Stimulated activated CD4-positive, alpha-beta T cell treated with anti-CD3 and anti-CD28 coated beads, Interleukin-15, amount 100 ng/mL, for 24 hours (primary cell): ENCODE measurements around the gene OSBPL2.

Source experiments
- DNase-seq: peaks from one replicate; pipeline ENCODE4 v3.0.0-alpha.2; 2020

Gene OSBPL2

GRCh38 chr20:62222972-62223371 lies 15.3 kb upstream of the OSBPL2 start:
- DNase-seq, result no peak

GRCh38 chr20:62223571-62223970 lies 14.8 kb upstream of the OSBPL2 start:
- no peak for DNase-seq

- DNase-seq, result no peak
Observed at GRCh38 chr20:62224113-62224855, 14.0 kb upstream of the OSBPL2 start.

DNA sequence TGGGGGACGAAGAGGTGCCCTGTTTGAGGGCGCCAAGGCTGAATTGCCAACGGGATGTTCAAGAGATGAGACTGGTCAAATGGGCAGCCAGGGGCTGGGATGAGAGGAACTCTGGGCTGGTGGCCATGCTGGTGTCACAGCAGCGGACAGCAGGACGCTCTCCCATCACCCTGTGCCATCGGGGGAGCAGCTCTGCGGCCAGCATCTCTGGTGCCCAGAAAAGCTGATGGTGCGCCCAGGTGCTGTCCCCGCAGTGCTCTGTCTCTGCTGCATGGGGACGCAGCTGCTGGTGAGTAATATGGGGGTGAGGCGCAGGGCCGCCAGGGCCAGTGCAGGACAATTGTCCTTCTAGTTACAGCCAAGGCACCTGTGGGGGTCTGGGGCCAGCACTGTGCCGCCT lies 13.3 kb upstream of the OSBPL2 start:
- no peak for DNase-seq

- DNase-seq, result no peak
Observed at GRCh38 chr20:62225820-62226635, 12.3 kb upstream of the OSBPL2 start.

GRCh38 chr20:62226707-62227590 lies 11.4 kb upstream of the OSBPL2 start:
- no peak for DNase-seq

GRCh38 chr20:62227591-62227976 lies 10.7 kb upstream of the OSBPL2 start:
- DNase-seq, result no peak

DNA sequence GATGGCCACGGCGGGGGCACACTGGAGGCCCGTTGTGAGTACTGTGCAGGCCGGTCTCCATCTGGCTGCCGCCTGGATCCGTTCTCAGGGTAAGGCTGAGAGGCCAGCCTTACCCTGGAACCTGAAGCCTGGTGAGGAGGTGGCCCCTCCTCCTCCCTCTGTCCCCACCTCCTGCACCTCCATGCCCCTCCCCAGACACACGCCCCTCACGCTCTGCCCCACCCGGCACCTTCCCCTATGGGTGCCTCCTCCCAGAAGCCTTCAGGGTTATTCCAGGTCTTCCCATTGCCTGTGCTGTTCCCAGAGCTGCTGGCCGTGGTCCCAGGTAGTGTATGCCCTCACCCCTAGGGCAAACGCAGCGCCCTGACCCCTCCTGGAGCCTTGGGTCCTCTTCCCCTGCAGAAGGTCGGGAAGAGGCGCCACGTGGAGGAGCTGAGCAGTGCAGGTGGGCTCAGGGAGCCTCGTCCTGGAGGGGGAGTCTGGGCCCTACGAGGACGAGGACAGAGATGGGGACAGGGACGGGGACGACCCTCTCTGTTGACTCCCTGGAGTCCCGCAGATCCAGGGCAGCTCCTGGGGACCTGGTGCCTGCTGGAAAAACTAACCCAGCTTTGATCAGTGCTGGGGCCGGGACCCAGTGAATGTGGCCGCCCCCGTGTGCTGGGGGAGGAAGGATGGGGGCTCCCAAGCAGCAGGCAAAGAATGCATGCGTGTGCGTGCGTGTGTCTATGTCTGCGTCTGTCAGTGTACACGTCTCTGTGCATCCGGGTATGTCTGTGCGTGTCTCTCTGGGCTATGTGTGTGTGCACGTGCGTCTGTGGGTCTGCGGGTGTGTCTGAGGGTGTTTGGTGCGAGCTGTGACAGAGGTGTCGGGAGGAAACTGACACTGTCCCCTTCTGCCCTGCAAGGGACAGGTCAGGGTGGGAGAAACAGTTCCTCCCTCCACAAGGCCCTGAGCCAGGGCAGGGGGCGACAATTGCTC lies 10.1 kb upstream of the OSBPL2 start:
- no peak for DNase-seq

- no peak for DNase-seq
Observed at GRCh38 chr20:62228982-62229545, 9.3 kb upstream of the OSBPL2 start.

GRCh38 chr20:62229667-62230066 lies 8.7 kb upstream of the OSBPL2 start:
- DNase-seq, result no peak

GRCh38 chr20:62230276-62230675 lies 8.0 kb upstream of the OSBPL2 start:
- no peak for DNase-seq

DNA sequence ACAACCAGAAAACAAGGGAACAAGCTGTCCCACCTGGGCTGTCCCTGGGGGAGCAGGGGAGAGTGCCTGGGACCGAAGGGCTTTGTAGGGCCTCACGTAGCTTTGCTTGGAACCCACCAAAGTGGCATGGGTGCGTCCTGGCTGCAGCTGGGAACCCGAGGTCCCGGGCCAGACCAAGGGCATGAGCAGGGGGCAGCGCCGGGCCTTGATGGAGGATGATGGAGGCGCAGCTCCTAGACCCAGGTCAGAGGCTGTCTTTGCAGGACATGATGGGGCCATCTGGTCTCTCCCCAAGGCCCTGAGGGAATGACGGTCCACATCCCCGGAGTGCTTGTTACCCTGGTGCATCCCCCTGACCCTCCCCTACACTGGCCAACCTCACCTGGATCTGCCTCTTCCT lies 7.6 kb upstream of the OSBPL2 start:
- no peak for DNase-seq

DNA sequence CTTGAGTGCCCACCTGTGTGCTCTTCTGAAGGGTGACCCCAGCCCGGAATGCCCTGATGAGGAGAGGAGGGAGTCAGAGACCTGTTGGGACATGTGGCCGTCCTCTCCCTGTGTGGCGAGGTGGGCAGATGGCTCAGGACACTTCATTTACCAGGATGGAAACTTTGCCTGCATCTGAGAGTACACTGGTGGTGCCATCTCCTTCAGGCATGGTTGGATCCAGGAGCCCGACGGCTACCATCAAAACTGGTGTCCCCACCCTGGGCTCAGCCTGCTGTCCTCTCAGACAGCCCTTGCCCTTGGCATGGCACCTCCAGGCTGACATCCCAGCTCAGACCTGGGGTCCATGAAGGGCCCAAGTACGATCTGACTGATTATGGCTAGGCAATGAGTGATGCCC lies 7.0 kb upstream of the OSBPL2 start:
- DNase-seq, result no peak

DNA sequence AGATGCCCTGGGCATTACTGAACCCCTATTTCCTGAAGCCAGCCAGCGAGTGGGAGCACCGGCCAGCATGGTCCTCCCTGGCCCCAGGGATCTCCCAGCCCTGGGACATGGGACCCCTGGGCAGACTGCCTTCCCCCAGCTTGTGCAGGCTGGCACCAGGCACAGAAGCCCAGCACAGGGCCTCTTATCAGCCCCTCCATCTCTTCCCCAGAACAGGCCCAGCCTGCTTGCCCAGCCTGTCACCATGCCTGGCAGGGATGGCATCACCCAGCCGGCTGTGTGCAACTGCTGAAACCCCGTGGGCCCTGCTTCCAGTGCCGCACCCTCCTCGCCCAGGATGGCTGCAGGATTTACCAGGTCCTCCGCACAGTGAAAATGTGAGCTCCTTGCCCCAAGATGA lies 6.1 kb upstream of the OSBPL2 start:
- DNase-seq, result no peak

DNA sequence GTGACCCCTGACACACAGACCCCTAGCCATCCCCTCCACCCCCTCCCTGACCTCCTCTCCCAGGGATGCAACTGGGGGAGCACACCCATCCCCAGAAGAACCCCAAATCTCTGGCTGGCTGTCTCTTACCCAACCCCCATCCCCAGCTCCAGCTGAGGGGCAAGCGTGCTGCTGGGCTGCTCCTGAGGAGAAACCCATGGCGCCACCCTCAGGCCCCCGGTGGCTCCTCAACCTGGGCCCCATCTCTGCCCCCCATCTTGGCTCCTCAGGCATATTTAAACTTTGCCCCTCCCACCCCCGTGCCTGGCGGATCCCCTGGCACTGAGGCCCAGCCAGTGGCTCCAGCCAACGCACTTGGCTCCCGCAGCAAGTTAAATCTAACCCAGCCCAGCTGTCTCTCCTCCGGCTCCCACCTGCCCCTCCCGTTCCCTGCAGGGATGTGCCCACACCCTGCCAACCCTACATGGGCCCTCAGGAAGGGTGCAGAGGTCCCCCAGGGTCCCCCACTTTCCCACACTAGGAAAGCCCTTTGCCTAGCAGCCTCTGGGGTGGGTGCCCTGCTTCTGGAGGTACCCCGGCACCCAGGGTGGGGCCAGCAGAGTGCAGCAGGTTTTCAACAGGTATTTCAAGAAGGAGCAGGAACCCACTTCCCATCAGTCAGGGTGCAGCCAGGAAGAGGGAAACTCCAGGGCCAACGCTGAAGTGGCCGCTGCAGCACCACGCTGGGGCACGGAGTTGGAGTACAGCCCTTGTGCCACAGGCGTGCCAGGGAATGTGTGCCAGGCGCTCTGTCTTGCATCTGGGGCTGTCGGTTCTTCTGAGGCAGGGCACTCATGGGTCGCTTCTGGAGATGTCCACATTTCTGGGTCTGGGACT lies 5.3 kb upstream of the OSBPL2 start:
- no peak for DNase-seq

DNA sequence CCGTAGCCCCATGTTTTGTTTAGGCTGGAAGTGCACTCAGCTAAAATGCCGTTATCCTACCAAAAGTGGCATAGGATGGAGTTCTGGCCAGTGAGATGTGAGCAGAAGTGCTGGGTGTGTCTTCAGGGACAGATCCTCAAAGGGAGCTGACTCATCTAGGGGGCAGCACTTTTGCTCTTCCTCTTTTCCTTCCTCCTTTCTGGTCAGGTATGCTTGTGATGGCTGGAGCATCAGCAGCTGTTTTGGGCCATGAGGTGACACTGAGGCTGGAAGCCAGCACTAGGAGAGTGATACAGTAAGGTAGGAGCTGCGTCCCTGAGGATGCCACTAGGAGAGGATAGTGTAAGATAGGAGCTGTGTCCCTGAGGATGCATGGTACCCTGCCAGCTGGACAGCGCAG lies 4.6 kb upstream of the OSBPL2 start:
- no peak for DNase-seq

DNA sequence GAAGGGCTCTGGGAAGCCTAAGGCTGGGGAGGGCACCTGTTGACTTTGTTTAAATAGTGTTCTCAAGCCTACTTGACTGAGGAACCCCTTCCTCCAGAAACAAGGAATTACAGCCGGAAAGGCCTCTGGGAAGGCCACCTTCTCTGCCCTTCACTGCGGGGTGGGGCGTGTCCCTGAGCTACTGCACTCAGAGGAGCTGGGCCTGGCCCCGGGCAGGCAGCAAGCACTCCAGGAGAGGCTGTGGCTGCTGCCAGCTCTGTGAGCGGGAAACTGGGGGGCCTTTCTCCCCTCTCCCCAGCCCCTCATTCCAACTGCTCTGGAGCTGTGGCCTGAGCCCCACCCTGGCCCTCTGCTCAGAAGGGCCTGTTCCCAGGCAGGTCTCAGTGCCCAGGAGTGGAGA lies 4.0 kb upstream of the OSBPL2 start:
- no peak for DNase-seq

- DNase-seq, result no peak
Observed at GRCh38 chr20:62235001-62235776, 3.1 kb upstream of the OSBPL2 start.

- no peak for DNase-seq
Observed at GRCh38 chr20:62235777-62236157, 2.6 kb upstream of the OSBPL2 start.

DNA sequence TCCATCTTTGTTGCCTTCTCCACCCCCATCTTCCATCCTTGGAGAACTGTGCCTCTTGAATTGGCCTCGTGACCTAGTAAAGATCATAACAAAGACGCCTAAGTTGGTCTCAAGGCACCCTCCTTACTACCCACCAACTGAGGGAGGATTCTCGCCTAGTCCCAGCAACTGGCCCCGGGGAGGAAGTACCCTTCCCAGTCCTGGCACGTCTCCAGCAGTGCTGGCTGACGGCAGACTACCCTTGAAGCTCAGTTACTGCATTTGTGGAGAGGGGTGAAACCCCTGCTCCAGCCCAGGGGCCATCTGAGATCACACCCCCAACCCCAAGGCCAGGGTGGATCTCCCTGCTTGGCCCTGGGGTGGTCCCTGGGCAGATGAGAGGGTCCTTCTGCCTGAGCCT lies 2.1 kb upstream of the OSBPL2 start:
- no peak for DNase-seq
